Right cardiac atrium (tissue), 5 donors: ENCODE measurements around the gene LAMB2. TPM values are rescaled to one million over a fixed set of nuclear protein-coding genes. Genes with fewer than 3 reads are reported as not detected.
A peak's percentile ranks its signal among the peaks of the same experiment; 100 is the strongest.

Experiments
- ATAC-seq, 2 donors: fragments of 200-7000 bp; cut with Tn5 transposase; one replicate each; pipeline versions ENCODE4 v1.8.0 to v1.9.1; 2020; ENCODE audit warnings: moderate library complexity in 2 of 2, mild to moderate bottlenecking in 1 of 2
- DNase-seq, 3 donors: peaks; one replicate each; pipeline ENCODE4 v3.0.0-alpha.2; 2020
- H3K27ac ChIP-seq: one replicate; pipeline ENCODE4 v1.5.1; 2013; ENCODE audit warnings: mild to moderate bottlenecking, low read length, control low read depth, moderate library complexity
- H3K27me3 ChIP-seq: one replicate; pipeline ENCODE4 v1.6.1; 2013; ENCODE audit not compliant: control insufficient read depth, insufficient read depth
- H3K4me1 ChIP-seq: one replicate; pipeline ENCODE4 v1.6.1; 2013; ENCODE audit warnings: low read length; ENCODE audit not compliant: control insufficient read depth, insufficient read depth
- H3K4me3 ChIP-seq: one replicate; pipeline ENCODE4 v1.5.1; 2013; ENCODE audit warnings: low read length, control low read depth
- H3K9me3 ChIP-seq: one replicate; pipeline ENCODE4 v1.6.1; 2013; ENCODE audit warnings: low read length; ENCODE audit not compliant: control insufficient read depth
- WGBS: extraction: QIAGEN DNeasy Blood & Tissue Kit; methylation state at CpG from one replicate; pipeline ENCODE4 v1.1.7; 2013; 5-methylcytosine and 5-hydroxymethylcytosine counted together
- intact Hi-C, 4 donors: fragments of 100-400 bp; cut with DNase I; formaldehyde crosslinking; loops; one replicate each; pipeline versions ENCODE4 v1.11.0 to v1.14.0; 2022 to 2023
- polyA plus RNA-seq: library from polyadenylated mRNA; stranded (reverse); fragments of 200-250 nt; gene quantifications from one replicate; pipeline ENCODE4 v1.2.3, GENCODE V29; 2013
- total RNA-seq, 4 donors: library from RNA; stranded (reverse); fragmentation: NEBNext Ultra II Directional; extraction: Animal tissue kit (Norgen Biotek cat#: 25700); gene quantifications; one replicate each; pipeline ENCODE4 v1.2.1, GENCODE V29; 2021
- donor health status: healthy with polysubstance abuse.
- donor health status: DM: no; HTN: yes; CAD: no.
- donor health status: DM: no; HTN: no; CAD: no.
- donor health status: DM: no; HTN: yes; CAD: no; lungs with severe emphysema.
- donor health status: DM: yes; HTN: yes; CAD: no.

Gene LAMB2
- total and polyA plus RNA-seq, 5 donors, result 725 to 914 (median 824) TPM

DNA sequence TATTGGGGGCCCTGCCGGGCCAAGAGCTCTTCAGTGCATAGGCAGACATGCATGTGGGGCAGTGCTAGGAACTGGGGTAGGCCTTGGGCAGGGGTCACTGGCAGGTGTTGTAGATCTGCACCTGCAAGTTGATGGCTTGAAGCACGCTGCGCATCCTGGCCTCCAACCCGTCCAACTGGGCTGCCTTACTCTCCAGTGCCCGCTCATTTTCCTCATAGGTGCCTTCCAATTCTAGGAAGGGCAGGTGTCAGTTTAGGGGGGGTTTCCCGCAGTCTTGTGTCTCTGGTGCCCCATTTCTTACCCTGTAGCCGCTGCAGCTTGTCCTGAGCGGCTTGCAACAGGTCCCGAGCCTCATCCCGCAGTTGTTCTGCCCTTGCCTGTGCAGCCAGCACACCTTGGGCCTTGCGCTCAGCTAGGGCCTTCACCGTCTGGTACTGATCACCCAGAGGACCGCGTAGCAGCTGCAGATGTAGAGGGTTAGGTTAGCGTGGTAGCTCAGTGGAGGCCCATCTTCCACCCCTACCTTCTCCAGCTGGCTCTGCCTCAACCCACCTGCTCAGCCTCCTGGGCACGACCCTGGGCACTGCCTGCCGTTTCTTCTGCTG lies 11.6 kb downstream of the LAMB2 start:
- H3K4me1 ChIP-seq, result peaks cover 7% of the 10 kb centered on the region
- DNase-seq, result peak in 1 of 3 donors; percentile 57
- peak overlapping the region; percentile 64 for H3K4me3 ChIP-seq
- 76% methylated on average over 17 of the region's 17 CpGs for WGBS
- H3K27me3 ChIP-seq, result no peaks in the 10 kb centered on the region
- intact Hi-C loops, result no loop called here
- peak overlapping the region; percentile 96 for H3K27ac ChIP-seq
- no peak for ATAC-seq
- H3K9me3 ChIP-seq, result no peaks in the 10 kb centered on the region

GRCh38 chr3:49120438-49121131 lies 12.3 kb downstream of the LAMB2 start, which contains the start of gene USP19:
USP19 (minus strand) TSS chr3:49120823; CDS start chr3:49119145, 1,678 bp downstream.
- intact Hi-C loops, result no loop called here
- Histone ChIP-seq H3K9me3 (no peaks in the 10 kb centered on the region), H3K4me3 (peak within 1 kb of the TSS; percentile 64), H3K27me3 (no peaks in the 10 kb centered on the region), H3K27ac (peak within 1 kb of the TSS; percentile 96), H3K4me1 (peaks cover 7% of the 10 kb centered on the region)
- WGBS, result under 1% methylated on average over 70 of the region's 70 CpGs
- DNase-seq, result peak; percentile 96 to 99 (median 99)
- ATAC-seq, result peak; percentile 91 to 92

- Histone ChIP-seq H3K9me3 (no peaks in the 10 kb centered on the region), H3K4me3 (peak overlapping the region; percentile 64), H3K4me1 (peaks cover 7% of the 10 kb centered on the region), H3K27me3 (no peaks in the 10 kb centered on the region), H3K27ac (peak overlapping the region; percentile 96)
- ATAC-seq (no peak), DNase-seq (no peak)
- intact Hi-C loops, result no loop called here
- WGBS, result 0% methylated on average over 9 of the region's 9 CpGs
These were observed 12.8 kb downstream of the LAMB2 start for GRCh38 chr3:49120096-49120437.

DNA sequence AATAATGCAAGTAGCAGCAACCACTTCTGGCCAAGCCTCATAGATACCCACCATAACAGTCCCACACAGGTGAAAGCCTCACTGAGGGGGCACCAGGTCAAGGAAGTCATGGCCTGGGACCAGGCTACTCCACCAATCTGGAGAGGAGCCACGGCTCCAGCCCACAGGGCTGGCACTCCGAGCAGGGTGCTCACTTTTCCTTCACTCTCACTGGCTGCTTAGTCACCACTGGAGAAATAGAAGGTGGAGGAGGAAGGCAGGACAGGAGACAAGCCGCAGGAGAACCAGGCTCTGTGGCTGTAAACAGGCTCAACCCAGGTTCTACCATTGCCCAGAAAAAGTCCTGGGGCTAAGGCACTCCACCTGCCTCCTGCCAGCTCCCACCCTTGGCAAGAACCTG lies 13.4 kb downstream of the LAMB2 start:
- Histone ChIP-seq H3K27ac (peak overlapping the region; percentile 96), H3K9me3 (no peaks in the 10 kb centered on the region), H3K4me1 (peaks cover 7% of the 10 kb centered on the region), H3K4me3 (peak overlapping the region; percentile 64), H3K27me3 (no peaks in the 10 kb centered on the region)
- ATAC-seq (no peak), DNase-seq (peak in 1 of 3 donors; percentile 39)
- whole genome bisulfite sequencing, result 62% methylated on average over 3 of the region's 3 CpGs
- intact Hi-C loops, result no loop called here

GRCh38 chr3:49119036-49119435 lies 13.8 kb downstream of the LAMB2 start:
- no peak overlapping the region for H3K4me3 ChIP-seq
- peak overlapping the region; percentile 96 for H3K27ac ChIP-seq
- H3K27me3 ChIP-seq, result no peaks in the 10 kb centered on the region
- peak in 2 of 3 donors; percentile 72 to 78 for DNase-seq
- 35% methylated on average over 10 of the region's 10 CpGs for WGBS
- H3K4me1 ChIP-seq, result peaks cover 7% of the 10 kb centered on the region
- intact Hi-C loops, result no loop called here
- no peak for ATAC-seq
- H3K9me3 ChIP-seq, result no peaks in the 10 kb centered on the region

DNA sequence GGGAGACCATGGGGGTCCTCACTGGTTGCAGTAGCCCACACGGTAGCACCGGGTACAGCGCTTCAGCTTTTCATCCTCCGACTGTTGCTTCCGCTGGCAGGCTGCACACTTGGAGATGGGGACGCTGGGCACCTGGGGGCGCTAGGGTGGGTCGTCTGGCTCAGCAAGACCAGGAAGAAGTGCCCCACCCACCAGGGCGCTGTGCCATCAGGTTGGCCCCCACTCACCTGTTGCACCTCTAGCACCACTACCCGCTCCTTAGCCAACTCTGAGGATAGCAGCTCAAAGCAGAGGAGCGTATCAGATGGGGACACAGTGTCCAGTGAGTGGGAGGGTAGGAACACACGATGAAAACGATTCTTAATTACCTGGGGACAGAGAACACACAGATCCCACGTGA lies 20.6 kb downstream of the LAMB2 start:
- Histone ChIP-seq H3K9me3 (no peaks in the 10 kb centered on the region), H3K4me3 (no peak overlapping the region), H3K27ac (no peak overlapping the region), H3K27me3 (no peaks in the 10 kb centered on the region), H3K4me1 (no peaks in the 10 kb centered on the region)
- WGBS, result 86% methylated on average over 14 of the region's 14 CpGs
- DNase-seq (peak in 2 of 3 donors; percentile 41 to 57), ATAC-seq (no peak)
- intact Hi-C loops, result no loop called here

DNA sequence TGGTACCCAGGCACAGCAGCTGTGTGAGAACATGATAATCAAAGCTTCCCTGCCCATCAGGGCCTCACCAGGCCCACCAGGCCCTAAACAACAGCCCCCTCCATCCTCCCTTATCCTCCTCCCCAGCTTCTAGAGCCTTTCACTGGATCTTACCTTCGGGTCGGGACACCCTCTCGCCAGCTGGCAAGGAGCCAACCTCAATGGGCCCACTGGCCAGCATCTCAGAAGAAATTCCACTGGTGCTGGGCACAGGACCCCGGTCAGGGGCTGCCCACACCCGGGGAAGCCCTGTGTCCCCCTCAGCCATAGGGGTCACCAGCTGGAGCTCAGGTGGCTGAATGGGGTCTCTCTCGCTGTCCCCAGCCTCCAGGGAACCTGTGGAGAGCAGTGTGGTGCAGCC lies 21.5 kb downstream of the LAMB2 start:
- H3K9me3 ChIP-seq, result no peaks in the 10 kb centered on the region
- peak in 2 of 3 donors; percentile 50 to 53 for DNase-seq

GRCh38 chr3:49110780-49111179 lies 22.1 kb downstream of the LAMB2 start:
- Histone ChIP-seq H3K4me3 (no peak overlapping the region), H3K9me3 (no peaks in the 10 kb centered on the region), H3K27me3 (no peaks in the 10 kb centered on the region), H3K27ac (no peak overlapping the region), H3K4me1 (no peaks in the 10 kb centered on the region)
- 78% methylated on average over 13 of the region's 13 CpGs for WGBS
- intact Hi-C loops, result no loop called here
- DNase-seq (peak in 2 of 3 donors; percentile 25 to 28), ATAC-seq (no peak)

More for the DNA sequence above, 21.5 kb downstream of the LAMB2 start:
- no peaks in the 10 kb centered on the region for H3K4me1 ChIP-seq
- no peak overlapping the region for H3K4me3 ChIP-seq
- intact Hi-C loops, result no loop called here
- 63% methylated on average over 6 of the region's 6 CpGs for WGBS
- no peak overlapping the region for H3K27ac ChIP-seq
- H3K27me3 ChIP-seq, result no peaks in the 10 kb centered on the region
- ATAC-seq, result no peak

DNA sequence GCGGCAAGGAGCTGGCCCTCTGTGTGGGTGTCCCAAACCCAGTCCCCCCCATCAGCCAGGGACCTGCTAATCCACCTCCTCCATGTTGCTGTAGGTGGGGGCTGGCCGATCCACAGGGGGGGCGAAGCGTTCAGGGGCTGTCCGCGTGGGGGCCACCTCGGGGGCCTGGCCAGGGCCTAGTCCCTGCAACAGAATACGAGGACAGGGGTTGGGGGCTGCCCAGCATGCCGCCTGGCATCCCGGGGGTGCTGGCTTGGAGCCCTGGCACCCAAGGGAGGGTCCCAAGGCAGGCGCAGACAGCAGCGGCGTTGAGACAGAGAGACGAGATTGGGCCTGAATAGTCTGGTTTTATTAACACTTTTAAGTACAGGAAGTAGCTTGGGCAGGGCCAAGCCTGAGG lies 24.5 kb downstream of the LAMB2 start:
- no peak overlapping the region for H3K4me3 ChIP-seq
- DNase-seq, result peak in 1 of 3 donors; percentile 41
- no peaks in the 10 kb centered on the region for H3K27me3 ChIP-seq
- intact Hi-C loops, result no loop called here
- H3K4me1 ChIP-seq, result peaks cover 5% of the 10 kb centered on the region
- no peaks in the 10 kb centered on the region for H3K9me3 ChIP-seq
- H3K27ac ChIP-seq, result no peak overlapping the region
- WGBS, result 77% methylated on average over 14 of the region's 14 CpGs
- ATAC-seq, result no peak

DNA sequence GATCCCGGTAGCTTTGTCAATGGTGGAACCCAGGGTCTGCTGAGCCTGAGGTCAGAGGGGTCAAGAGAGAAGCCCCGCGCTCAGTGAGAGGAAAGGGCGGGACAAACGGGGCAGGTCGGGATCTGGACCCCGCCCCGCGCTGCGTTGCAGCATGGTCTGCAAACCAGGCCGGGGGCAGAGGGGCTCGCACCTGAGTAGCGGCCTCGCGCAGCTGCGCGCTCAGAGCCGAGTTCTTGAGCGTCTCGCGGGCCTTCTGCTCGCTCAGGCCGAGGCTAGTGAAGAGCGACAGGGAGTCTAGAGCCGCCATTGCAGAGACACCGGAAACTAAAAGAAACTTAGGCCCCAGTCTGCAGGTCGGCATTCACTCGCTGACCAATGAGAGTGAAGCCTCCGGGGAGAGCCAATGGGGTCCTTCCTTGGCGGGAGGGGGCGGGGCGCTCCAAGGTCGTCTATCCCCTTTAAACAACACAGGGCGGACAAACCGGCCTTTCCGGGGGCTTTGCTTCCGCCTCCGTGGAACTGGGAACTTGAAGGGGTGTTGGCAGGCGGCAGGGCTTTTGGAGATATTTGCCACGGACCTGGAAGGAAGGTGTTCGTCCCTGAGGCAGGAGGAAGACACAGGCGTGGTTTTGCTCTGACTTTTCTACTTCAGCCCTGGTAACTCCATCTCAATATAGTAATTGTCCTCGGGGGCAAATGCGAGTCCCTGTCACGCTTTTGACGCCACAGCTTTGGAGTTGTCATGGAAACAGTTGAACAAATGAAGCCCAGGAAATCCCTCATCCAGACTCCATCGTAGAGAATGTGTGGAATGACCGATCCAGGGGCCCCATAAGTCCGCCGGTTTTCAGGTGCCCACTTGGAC lies 28.2 kb downstream of the LAMB2 start, which contains the start of gene QARS1:
TSS of gene QARS1 (minus strand) at position 331 of the 865 bp plus-strand sequence. CDS start at position 307, 24 bp downstream.
- DNase-seq (peak; percentile 96 to 98 (median 98)), ATAC-seq (peak; percentile 98)
- Histone ChIP-seq H3K9me3 (no peaks in the 10 kb centered on the region), H3K4me3 (peak within 1 kb of the TSS; percentile 62), H3K27ac (peak within 1 kb of the TSS; percentile 88), H3K4me1 (peaks cover 7% of the 10 kb centered on the region), H3K27me3 (no peaks in the 10 kb centered on the region)
- 1% methylated on average over 50 of the region's 50 CpGs for WGBS
- intact Hi-C loops, result no loop called here

DNA sequence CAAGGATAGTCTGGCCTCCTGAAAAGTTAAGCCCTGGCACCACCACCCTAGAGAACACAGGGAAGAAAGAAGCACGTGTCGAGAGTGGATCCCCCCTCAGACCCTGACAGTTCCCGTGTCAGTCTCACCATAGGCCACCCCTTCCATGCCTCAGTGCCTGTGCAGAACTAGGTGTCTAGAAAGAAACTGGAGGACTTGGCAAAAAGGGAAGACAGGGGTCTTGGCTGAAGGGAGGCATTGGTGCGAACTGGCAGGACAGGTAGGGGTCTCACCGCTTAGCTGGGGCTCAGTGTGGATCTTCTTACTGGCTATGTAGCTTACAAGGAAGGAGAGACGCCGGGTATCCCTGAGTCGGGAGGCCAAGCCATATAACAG lies 28.8 kb downstream of the LAMB2 start:
- H3K27ac ChIP-seq, result peak overlapping the region; percentile 61
- no peaks in the 10 kb centered on the region for H3K9me3 ChIP-seq
- intact Hi-C loops, result no loop called here
- H3K4me1 ChIP-seq, result peaks cover 7% of the 10 kb centered on the region
- DNase-seq (no peak), ATAC-seq (peak in 1 of 2 donors; percentile 1)
- H3K27me3 ChIP-seq, result no peaks in the 10 kb centered on the region
- H3K4me3 ChIP-seq, result peak overlapping the region; percentile 62
- 4% methylated on average over 8 of the region's 8 CpGs for WGBS
